GM19193 (cell line): ENCODE results near the gene BMP2K.

Experiments
- POLR2A ChIP-seq: IDR thresholded peaks from 4 replicates; pipeline ENCODE4 v1.6.1; 2011; ENCODE audit not compliant: insufficient read depth, insufficient read length; ENCODE audit errors: extremely low read depth

BMP2K gene

DNA sequence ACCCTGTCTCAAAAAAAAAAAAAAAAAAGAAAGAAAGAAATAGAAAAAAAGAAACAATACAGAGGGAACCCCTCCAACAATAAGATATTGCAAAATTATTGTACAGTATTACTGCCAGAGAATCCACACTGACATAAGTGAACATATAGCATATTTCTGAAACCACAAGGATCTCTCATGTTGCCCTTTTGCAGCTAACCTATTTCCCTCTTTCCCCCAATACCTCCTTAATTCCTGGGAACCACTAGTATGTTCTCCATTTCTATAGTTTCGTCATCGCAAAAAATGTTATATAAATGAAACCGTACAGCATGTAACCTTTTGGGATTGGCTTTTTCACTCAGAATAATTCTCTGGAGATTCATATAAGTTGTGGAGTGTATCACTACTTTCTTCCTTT lies 20.0 kb upstream of the BMP2K start:
- TF ChIP-seq POLR2A: no peak

DNA sequence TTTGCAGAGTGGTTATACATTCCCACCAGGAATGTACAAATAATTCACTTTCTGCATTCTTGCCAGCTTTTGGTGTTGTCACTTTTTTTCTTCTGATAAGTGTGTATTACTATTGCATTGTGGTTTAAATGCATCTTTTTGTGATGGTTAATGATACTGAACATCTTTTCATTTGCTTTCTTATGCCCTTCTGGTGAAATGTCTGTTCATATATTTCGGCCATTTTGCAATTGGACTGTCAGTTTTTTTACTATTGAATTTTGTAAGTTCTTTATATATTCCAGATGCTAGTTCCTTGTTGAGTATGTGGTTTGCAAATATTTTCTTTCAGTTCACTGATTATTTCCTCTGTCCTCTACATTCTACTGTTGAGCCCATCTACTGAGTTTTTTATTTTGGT lies 19.4 kb upstream of the BMP2K start:
- no peak for TF ChIP-seq POLR2A

DNA sequence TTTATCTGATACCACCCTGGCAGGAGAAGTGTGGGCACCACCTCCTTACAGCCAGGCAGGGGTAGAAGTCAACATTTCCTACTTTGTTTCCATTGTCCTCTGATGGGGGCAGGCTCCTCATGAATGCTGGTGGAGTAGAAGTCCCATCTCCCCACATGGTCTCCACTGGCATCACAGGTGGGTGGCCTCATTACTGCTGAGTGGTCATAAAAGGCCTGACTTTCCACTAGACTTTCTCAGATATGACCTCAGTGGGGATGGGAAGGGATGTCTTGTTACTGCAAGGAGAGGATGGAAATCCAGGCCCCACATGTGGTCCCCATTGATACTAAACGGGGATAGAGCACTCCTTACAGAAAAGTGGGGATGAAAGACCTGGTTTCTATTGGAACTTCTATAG lies 18.6 kb upstream of the BMP2K start:
- TF ChIP-seq POLR2A: no peak

DNA sequence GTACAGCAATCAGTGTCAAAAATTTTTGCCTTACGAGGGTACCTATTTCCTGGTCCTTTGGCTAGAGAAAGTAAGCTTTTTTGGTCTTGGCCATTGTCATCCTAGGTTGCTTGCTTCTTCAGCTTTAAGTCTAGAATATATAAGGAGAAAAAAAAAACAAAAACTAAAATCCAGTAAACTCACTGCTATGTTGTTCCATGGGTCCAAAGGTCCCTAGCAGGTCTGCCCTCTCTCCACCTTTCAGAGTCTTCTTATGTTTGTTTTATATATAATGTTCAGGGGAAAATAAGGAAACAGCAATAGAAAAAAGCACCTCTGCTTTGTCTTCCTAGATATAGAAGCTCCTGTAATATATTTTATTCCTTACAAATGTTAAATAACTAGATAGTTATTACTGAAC lies 18.1 kb upstream of the BMP2K start:
- no peak for TF ChIP-seq POLR2A

DNA sequence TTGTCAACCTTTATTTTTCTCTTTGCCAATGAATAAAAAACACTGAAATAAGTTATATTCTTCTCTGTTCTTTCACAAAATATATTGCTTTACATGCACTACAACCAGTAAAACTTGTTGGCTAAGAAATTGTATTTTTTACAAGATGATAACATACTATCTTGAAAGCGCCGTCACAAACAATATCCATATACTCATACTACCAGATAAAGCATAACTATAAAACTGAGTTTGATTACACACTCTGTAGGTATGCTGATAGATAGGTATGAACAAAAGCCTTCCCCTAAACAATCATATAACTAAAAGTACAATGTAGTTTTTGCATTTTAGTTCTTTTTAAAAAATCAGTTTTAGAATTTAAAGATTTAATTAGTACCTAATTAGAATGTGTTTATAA lies 13.6 kb upstream of the BMP2K start:
- no peak for TF ChIP-seq POLR2A

DNA sequence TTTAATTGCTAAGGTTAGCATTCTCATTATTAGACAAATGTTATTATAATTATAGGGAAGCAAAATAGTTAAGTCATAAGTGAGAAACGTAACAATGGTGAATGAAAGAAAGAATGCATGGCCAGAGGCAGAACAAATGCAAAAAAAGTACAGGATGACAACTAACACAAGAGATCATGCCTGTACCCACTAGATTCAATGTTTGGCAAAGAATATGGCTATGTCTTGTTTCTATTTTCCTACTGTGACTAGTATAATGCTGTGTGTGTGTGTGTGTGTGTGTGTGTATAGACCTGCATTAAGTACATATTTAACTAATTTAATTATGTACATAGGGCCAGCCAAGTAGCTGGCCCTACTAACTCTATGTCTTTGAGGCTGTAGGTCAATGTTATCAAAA lies 12.9 kb upstream of the BMP2K start:
- TF ChIP-seq POLR2A: no peak

DNA sequence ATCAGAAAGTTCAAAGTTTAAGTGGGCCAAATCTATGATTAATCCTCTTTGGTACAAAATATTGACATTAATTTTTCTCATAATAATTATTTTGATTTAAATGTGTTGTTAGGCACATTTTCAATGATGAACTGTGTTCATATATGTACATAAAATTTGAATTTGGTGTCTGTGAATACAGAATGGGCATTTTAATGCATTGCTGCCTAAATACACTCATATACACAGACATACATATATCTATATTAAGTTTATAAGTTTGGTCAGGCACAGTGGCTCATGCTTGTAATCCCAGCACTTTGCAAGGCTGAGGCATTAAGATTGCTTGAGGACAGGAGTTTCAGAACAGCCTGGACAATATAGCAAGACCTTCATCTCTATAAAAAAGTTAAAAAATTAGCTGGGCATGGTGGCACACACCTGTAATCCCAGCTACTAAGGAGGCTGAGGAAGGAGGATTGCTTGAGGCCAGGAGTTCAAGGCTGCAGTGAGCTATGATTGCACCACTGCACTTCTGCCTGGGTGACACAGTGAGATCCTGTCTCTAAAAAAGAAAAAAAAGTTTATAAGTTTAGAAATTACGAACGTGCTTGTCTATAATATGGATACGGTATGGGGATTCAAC lies 12.3 kb upstream of the BMP2K start:
- TF ChIP-seq POLR2A: no peak

DNA sequence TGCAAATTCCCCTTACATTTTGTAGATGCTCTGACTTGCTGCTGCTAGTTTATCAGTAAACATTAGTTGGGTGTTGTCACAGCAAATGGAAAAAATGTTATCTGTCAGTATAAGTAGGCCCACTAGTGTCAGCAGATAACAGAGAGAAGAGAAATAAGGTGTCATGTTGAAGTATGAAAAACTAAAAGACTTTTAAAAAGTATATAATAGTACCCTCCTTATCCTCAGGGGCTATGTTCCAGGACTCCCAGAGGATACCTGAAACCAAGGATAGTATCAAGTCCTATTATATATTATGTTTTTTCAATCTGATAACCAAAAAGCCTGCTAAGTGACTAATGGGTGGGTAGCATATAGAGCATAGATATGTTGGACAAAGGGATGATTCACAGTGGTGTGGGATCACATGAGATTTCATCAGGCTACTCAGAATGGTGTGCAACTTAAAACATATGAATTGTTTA lies 11.6 kb upstream of the BMP2K start:
- TF ChIP-seq POLR2A: no peak

DNA sequence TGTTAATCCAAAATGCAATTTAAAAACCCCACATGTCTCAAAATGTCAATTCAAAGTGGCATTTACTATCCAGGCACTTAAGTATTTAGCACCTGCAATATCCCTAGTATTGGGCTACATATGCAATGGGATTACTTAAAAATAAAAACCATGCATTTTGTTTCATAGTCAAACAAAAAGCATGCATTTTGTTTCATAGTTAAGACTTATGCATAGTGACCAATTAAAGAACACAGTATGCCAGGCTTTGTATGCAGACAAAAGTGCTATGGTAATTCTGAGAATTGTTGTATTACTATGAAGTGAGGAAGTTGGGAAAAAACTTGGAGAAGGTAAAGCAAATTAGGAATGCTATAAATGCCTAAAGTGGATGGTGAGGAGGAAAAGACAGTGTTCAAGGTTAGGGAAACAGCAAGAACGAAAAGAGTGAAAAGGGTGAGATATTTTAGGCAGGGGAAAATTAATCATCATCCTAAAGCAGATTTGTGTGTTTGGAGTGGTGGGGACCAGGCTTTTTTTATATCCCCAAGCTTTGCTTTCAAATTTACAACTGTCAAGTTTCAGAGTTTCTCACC lies 10.6 kb upstream of the BMP2K start:
- no peak for TF ChIP-seq POLR2A

DNA sequence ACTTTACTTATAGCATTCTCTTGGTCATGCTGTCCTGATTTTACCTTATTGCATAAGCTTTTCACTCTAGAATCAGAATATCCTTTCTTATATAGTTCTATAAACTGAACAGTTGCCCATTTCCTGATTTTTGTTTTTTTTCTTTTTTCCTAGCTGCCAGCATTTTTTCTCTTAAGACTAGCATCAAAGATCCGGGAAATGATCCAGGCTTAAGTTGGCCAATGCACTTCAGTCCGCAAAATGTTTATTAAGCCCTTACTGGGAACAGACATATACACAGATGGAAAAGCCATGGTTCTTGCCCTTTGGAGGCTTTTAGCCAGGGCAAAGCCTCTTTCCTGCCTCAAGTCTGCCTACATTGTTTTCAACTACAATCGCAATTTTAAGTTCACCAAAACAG lies 10.1 kb upstream of the BMP2K start:
- no peak for TF ChIP-seq POLR2A

DNA sequence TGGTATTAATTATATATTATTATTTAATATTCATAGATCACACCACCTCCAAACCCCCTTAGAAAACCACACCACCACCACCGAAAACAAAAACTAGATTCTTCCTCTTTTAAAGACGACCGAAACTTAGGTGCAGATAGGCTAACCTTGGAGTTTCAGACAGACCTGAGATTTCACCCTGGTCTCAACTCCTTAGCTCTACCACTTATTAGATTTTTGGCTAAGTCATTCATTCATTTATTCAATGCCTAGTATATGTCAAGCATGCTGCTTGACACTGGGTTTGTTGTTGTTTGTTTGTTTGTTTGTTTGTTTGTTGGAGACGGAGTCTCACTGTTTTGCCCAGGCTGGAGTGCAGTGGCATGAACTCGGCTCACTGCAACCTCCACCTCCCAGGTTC lies 9.5 kb upstream of the BMP2K start:
- TF ChIP-seq POLR2A: no peak

DNA sequence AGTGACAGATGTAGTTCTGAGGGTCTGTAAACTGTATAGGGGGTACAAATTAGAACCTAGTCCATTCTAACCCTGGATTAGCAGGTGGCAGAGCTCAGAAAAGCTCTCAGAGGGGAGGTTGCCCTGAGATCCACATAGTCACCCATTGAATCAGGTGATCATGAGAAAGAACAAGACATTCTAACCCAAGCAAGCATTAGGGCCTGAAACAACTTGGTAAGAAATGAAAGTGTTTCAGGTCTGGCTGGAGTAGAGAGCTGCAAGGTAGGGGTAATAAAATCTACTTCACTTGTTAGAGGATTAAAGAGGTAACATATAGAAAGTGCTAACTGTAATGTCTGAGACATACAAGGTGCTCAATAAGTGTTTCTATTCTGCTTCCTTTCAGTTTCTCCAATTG lies 8.8 kb upstream of the BMP2K start:
- TF ChIP-seq POLR2A: no peak

DNA sequence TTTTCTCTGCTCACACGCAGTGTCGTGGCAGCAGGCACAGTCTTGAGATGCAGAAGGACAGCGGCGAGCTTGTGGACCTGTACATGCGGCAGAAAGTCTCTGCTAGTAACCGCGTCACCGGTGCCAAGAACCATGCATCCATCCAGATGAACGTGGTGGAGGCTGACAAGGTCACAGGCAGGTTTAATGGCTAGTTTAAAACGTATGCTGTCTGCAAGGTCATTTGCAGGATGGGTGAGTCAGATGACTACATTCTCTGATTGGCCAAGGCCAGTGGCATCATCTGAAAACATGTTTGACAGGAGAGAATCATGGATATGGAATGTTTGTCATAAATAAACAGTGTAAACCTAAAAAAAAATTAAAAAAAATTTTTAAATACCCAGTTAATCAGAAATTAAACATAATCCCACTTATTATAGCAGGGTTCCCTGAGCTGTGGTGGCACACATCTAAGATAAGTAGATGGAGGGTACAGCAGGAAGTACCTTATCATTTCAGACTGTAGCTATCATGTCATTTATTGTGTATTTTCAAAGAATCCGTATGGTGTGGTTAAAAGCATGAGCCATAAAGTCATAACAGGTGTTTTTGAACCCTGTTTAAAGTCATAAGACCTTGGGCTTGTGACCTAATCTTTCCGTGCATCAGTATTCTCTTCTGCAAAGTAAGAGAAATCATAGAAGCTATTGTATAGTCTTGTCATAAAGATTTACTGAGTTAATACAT lies 7.5 kb upstream of the BMP2K start:
- TF ChIP-seq POLR2A: no peak

DNA sequence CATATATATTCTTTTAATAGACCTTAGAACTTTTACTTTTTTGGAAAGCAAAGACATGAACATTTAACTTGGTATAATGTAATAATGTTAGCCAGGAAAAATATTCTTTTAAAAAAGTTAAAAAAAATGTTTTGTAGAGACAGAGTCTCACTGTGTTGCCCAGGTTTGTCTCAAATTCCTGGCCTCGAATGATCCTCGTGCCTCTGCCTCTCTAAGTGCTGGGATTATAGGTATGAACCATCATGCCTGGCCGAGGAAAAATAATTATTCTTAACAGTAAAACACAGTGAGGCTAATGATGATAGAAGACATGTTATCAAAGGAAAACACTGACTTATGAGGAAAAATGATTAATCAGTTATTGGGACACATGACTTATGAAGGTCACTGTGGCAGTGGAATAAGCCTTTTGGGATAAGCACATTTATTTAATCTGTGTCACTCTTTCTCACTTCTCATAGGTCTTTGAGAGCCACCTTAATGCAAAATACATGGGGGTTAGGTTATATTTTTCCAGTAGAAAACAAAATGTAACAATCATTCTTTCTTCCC lies 6.0 kb upstream of the BMP2K start:
- TF ChIP-seq POLR2A: no peak

DNA sequence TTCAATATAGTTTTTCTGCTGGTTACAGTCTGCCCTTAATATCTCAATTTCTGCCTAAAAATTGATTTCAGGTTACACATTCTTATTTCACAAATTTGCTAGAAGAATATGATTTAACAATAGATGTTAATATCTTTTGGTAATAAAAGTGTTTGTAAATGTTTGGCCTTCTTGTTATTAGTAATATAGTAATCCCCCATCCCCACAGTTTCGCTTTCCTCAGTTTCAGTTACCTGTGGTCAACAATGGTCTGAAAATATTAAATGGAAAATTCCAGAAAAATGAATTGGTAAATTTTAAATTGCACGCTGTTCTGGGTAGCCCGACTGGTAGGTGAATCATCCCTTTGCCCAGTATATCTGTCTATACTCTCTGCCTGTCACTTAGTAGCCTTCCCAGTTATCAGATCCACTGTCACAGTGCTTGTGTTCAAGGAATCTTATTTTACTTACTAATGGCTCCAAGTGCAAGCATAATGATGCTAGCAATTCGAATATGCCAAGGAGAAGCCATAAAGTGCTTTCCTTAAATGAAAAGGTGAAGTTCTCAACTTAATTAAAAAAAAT lies 3.5 kb upstream of the BMP2K start:
- TF ChIP-seq POLR2A: no peak

DNA sequence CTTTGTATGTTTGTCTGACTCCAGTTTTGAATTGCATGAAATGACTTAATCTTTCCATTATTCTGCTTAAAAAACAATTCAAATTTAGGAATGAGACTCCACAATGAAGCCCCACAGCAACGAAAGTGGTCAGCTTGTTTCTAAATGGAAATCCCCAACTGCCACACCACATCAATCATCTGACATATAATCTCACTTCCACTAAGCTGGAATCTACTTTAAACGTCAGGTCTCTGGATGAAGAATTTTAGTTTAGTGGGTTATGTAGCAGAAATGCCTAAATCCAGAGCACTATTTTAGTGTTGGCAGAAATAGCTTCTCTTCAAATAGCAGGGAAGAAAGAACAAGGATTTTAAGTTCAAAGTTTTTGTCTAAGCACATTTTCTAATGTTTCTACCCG lies 1.7 kb upstream of the BMP2K start:
- no peak for TF ChIP-seq POLR2A
